Karpas-422 (cell line): ENCODE data around the gene CALCOCO1. TPM values are rescaled to one million over a fixed set of nuclear protein-coding genes. Genes with fewer than 3 reads are reported as not detected.
"Not testable (repeated sequence)": the region's sequence is repeated elsewhere in the genome, so short reads cannot be mapped to it uniquely, and the experiment has no call there.

Source experiments
- DNase-seq: peaks from one replicate; pipeline ENCODE4 v3.0.0-alpha.2; 2015
- H2AFZ ChIP-seq: fragments of 200-600 bp; sonication (generic); 2 replicates; pipeline ENCODE4 v1.6.1; 2014; ENCODE audit warnings: antibody characterized with exemption, low read length, mixed read lengths
- H3K27ac ChIP-seq: fragments of 200-600 bp; sonication (generic); 2 replicates; pipeline ENCODE4 v1.5.1; 2014; ENCODE audit warnings: mild to moderate bottlenecking, low read length, moderate library complexity
- H3K27me3 ChIP-seq: fragments of 200-600 bp; sonication (generic); 2 replicates; pipeline ENCODE4 v1.6.1; 2014; ENCODE audit warnings: low read length, mixed read lengths
- H3K36me3 ChIP-seq: fragments of 200-600 bp; sonication (generic); 2 replicates; pipeline ENCODE4 v1.6.1; 2014; ENCODE audit warnings: low read length, mixed read lengths; ENCODE audit not compliant: insufficient read depth
- H3K4me1 ChIP-seq: fragments of 200-600 bp; sonication (generic); 2 replicates; pipeline ENCODE4 v1.6.1; 2014; ENCODE audit warnings: mild to moderate bottlenecking, low read length, mixed read lengths
- H3K4me2 ChIP-seq: fragments of 200-600 bp; sonication (generic); 2 replicates; pipeline ENCODE4 v1.6.1; 2014; ENCODE audit warnings: low read length, low read depth, mild to moderate bottlenecking; ENCODE audit not compliant: poor library complexity, severe bottlenecking
- H3K4me3 ChIP-seq: fragments of 200-600 bp; sonication (generic); 2 replicates; pipeline ENCODE4 v1.5.1; 2014; ENCODE audit warnings: mild to moderate bottlenecking, antibody characterized with exemption, low read length, mixed read lengths
- H3K79me2 ChIP-seq: fragments of 200-600 bp; sonication (generic); 2 replicates; pipeline ENCODE4 v1.6.1; 2014; ENCODE audit warnings: mild to moderate bottlenecking, low read length, mixed read lengths
- H3K9ac ChIP-seq: fragments of 200-600 bp; sonication (generic); 2 replicates; pipeline ENCODE4 v1.6.0; 2014; ENCODE audit warnings: low read length
- H3K9me2 ChIP-seq: fragments of 200-600 bp; sonication (generic), shearing (Covaris generic); replicated peaks from 2 replicates; pipeline ENCODE4 v1.6.0; 2014; ENCODE audit warnings: mild to moderate bottlenecking, low read length, moderate library complexity; ENCODE audit not compliant: insufficient read depth
- H3K9me3 ChIP-seq: fragments of 300-700, 200-600 bp; sonication (generic); 2 replicates; pipeline ENCODE4 v1.6.1; 2014; ENCODE audit warnings: low read length, mixed read lengths
- H4K20me1 ChIP-seq: fragments of 200-600 bp; sonication (generic); 2 replicates; pipeline ENCODE4 v1.6.1; 2014; ENCODE audit warnings: mild to moderate bottlenecking, antibody characterized with exemption, low read length, low read depth; ENCODE audit not compliant: insufficient read depth
- total RNA-seq: library from RNA; depleted of rRNA; stranded (reverse); fragments of >200 nt; shearing (Covaris generic); gene quantifications from 2 replicates; pipeline ENCODE4 v1.2.3, GENCODE V29; 2014; ENCODE audit warnings: low replicate concordance

CALCOCO1 gene
- total RNA-seq, 1 experiment from 2014 or later: 28.7 TPM

GRCh38 chr12:53720946-53721345 lies 6.3 kb downstream of the CALCOCO1 start:
- Histone ChIP-seq H3K4me2 (no peak overlapping the region), H3K4me1 (peaks cover 1% of the 10 kb centered on the region)

GRCh38 chr12:53719649-53720048 lies 7.6 kb downstream of the CALCOCO1 start:
- Histone ChIP-seq H3K9me2 (no peaks in the 10 kb centered on the region), H3K79me2 (no peaks in the 10 kb centered on the region), H3K36me3 (no peaks in the 10 kb centered on the region), H4K20me1 (no peaks in the 10 kb centered on the region), H3K9me3 (no peaks in the 10 kb centered on the region), H2AFZ (no peak overlapping the region), H3K4me3 (no peak overlapping the region), H3K4me2 (no peak overlapping the region), H3K27ac (no peak overlapping the region), H3K9ac (no peak overlapping the region), H3K4me1 (no peaks in the 10 kb centered on the region), H3K27me3 (no peaks in the 10 kb centered on the region)
- no peak for DNase-seq

More at GRCh38 chr12:53720946-53721345, 6.3 kb downstream of the CALCOCO1 start:
- DNase-seq: no peak
- Histone ChIP-seq H3K9ac (no peak overlapping the region), H3K9me2 (no peaks in the 10 kb centered on the region), H4K20me1 (no peaks in the 10 kb centered on the region), H3K9me3 (no peaks in the 10 kb centered on the region), H2AFZ (no peak overlapping the region), H3K36me3 (no peaks in the 10 kb centered on the region), H3K27ac (no peak overlapping the region), H3K4me3 (no peak overlapping the region), H3K79me2 (no peaks in the 10 kb centered on the region), H3K27me3 (no peaks in the 10 kb centered on the region)

- DNase-seq, H3K79me2 ChIP-seq, H3K27me3 ChIP-seq, H3K9me2 ChIP-seq, H3K36me3 ChIP-seq, H3K4me2 ChIP-seq, H3K27ac ChIP-seq, H2AFZ ChIP-seq, H3K9me3 ChIP-seq, H4K20me1 ChIP-seq, H3K9ac ChIP-seq, H3K4me3 ChIP-seq, H3K4me1 ChIP-seq: not testable (repeated sequence)
Observed at GRCh38 chr12:53718567-53718966, 8.7 kb downstream of the CALCOCO1 start.

- Histone ChIP-seq H3K79me2 (no peaks in the 10 kb centered on the region), H3K27me3 (no peaks in the 10 kb centered on the region), H2AFZ (no peak overlapping the region), H3K4me2 (no peak overlapping the region), H3K9me3 (no peaks in the 10 kb centered on the region), H4K20me1 (no peaks in the 10 kb centered on the region), H3K4me1 (no peaks in the 10 kb centered on the region), H3K4me3 (no peak overlapping the region), H3K27ac (no peak overlapping the region), H3K36me3 (no peaks in the 10 kb centered on the region), H3K9ac (no peak overlapping the region), H3K9me2 (no peaks in the 10 kb centered on the region)
- DNase-seq: no peak
Observed at GRCh38 chr12:53717319-53717718, 9.9 kb downstream of the CALCOCO1 start.

GRCh38 chr12:53714004-53714403 lies 13.2 kb downstream of the CALCOCO1 start:
- H3K9me3 ChIP-seq: no peaks in the 10 kb centered on the region
- H3K36me3 ChIP-seq: no peaks in the 10 kb centered on the region
- no peaks in the 10 kb centered on the region for H3K27me3 ChIP-seq
- no peak overlapping the region for H3K9ac ChIP-seq
- H2AFZ ChIP-seq: no peak overlapping the region
- H3K4me2 ChIP-seq: no peak overlapping the region
- DNase-seq: no peak
- no peaks in the 10 kb centered on the region for H3K79me2 ChIP-seq
- no peaks in the 10 kb centered on the region for H3K9me2 ChIP-seq
- no peak overlapping the region for H3K27ac ChIP-seq
- H3K4me1 ChIP-seq: no peaks in the 10 kb centered on the region
- no peak overlapping the region for H3K4me3 ChIP-seq
- H4K20me1 ChIP-seq: no peaks in the 10 kb centered on the region

GRCh38 chr12:53713516-53713915 lies 13.7 kb downstream of the CALCOCO1 start:
- no peaks in the 10 kb centered on the region for H4K20me1 ChIP-seq
- no peak overlapping the region for H2AFZ ChIP-seq
- no peak overlapping the region for H3K9ac ChIP-seq
- no peak overlapping the region for H3K4me3 ChIP-seq
- H3K27ac ChIP-seq: no peak overlapping the region
- H3K27me3 ChIP-seq: no peaks in the 10 kb centered on the region
- no peaks in the 10 kb centered on the region for H3K79me2 ChIP-seq
- no peak overlapping the region for H3K4me2 ChIP-seq
- H3K36me3 ChIP-seq: no peaks in the 10 kb centered on the region
- H3K9me3 ChIP-seq: no peaks in the 10 kb centered on the region
- H3K4me1 ChIP-seq: no peaks in the 10 kb centered on the region
- no peak for DNase-seq
- no peaks in the 10 kb centered on the region for H3K9me2 ChIP-seq

- no peaks in the 10 kb centered on the region for H3K27me3 ChIP-seq
- no peaks in the 10 kb centered on the region for H3K79me2 ChIP-seq
- H3K27ac ChIP-seq: no peak overlapping the region
- DNase-seq: no peak
- no peaks in the 10 kb centered on the region for H4K20me1 ChIP-seq
- H3K9me2 ChIP-seq: no peaks in the 10 kb centered on the region
- no peak overlapping the region for H2AFZ ChIP-seq
- H3K4me1 ChIP-seq: no peaks in the 10 kb centered on the region
- no peaks in the 10 kb centered on the region for H3K9me3 ChIP-seq
- no peaks in the 10 kb centered on the region for H3K36me3 ChIP-seq
- H3K4me2 ChIP-seq: no peak overlapping the region
- no peak overlapping the region for H3K9ac ChIP-seq
- H3K4me3 ChIP-seq: no peak overlapping the region
Observed at GRCh38 chr12:53712059-53712643, 15.1 kb downstream of the CALCOCO1 start.

- DNase-seq: no peak
- H3K4me2 ChIP-seq: no peak overlapping the region
- H3K36me3 ChIP-seq: no peaks in the 10 kb centered on the region
- H4K20me1 ChIP-seq: no peaks in the 10 kb centered on the region
- H3K27ac ChIP-seq: no peak overlapping the region
- no peak overlapping the region for H3K4me3 ChIP-seq
- no peaks in the 10 kb centered on the region for H3K27me3 ChIP-seq
- H3K9ac ChIP-seq: no peak overlapping the region
- H3K9me3 ChIP-seq: no peaks in the 10 kb centered on the region
- 0 out of 2 replicates have a peak, but pooled peaks cover 4% of the 10 kb centered on the region for H3K4me1 ChIP-seq
- H2AFZ ChIP-seq: no peak overlapping the region
- no peaks in the 10 kb centered on the region for H3K79me2 ChIP-seq
- H3K9me2 ChIP-seq: no peaks in the 10 kb centered on the region
Observed at GRCh38 chr12:53710091-53710490, 17.2 kb downstream of the CALCOCO1 start.
